ENCODE results near the gene PIP4K2C.

GRCh38 chr12:57547288-57548012, 43.5 kb upstream of the PIP4K2C start:
- TF ChIP-seq CTCF (IDR thresholded peaks at IDR 0.05; ENCODE audit: low read depth, low read length): no peak
- TF ChIP-seq POLR2A (IDR thresholded peaks at IDR 0.05; ENCODE audit: extremely low read depth, insufficient read length): no peak

Data from NB4 (cell line).